Uterus (tissue), 2 donors: ENCODE data around the gene ADRA2B.

Experiments
- CTCF ChIP-seq, 4 experiments: fragments of 200-600 bp in 2 of 4; fragments of 450-650 bp in 2 of 4; sonication (generic) in 2 of 4; IDR thresholded peaks; one replicate each; pipeline ENCODE4 v1.5.1; 2016 to 2019; ENCODE audit warnings: antibody characterized with exemption in 4 of 4, mild to moderate bottlenecking in 2 of 4, moderate library complexity in 1 of 4
- POLR2A ChIP-seq, 2 donors: fragments of 450-650 bp; IDR thresholded peaks; one replicate each; pipeline ENCODE4 v1.6.1; 2016; ENCODE audit warnings: antibody characterized with exemption in 2 of 2, mild to moderate bottlenecking in 1 of 2, moderate library complexity in 1 of 2

- no peak for TF ChIP-seq CTCF (IDR thresholded peaks at IDR 0.05)
- TF ChIP-seq POLR2A (IDR thresholded peaks at IDR 0.05), result no peak
These were observed 47.0 kb upstream of the ADRA2B start for GRCh38 chr2:96163415-96163767.
